GM21717 (cell line): ENCODE measurements around the gene BPTF.
A peak's percentile ranks its signal among the peaks of the same experiment; 100 is the strongest.
"Not testable (repeated sequence)": the region's sequence is repeated elsewhere in the genome, so short reads cannot be mapped to it uniquely, and the experiment has no call there.

Source experiments
- ATAC-seq: cut with Tn5 transposase; IDR thresholded peaks from one replicate; pipeline ENCODE4 v1.9.1; 2021; ENCODE audit warnings: mild to moderate bottlenecking, moderate library complexity; ENCODE audit not compliant: unreplicated experiment

BPTF gene

GRCh38 chr17:68004201-68004600 lies 178.9 kb downstream of the BPTF start:
- no peak for ATAC-seq

GRCh38 chr17:68006797-68007196 lies 181.5 kb downstream of the BPTF start:
- no peak for ATAC-seq

GRCh38 chr17:68011199-68011665 lies 185.9 kb downstream of the BPTF start:
- no peak for ATAC-seq

- ATAC-seq = no peak
Observed at GRCh38 chr17:68013385-68013784, 188.1 kb downstream of the BPTF start.

- no peak for ATAC-seq
Observed at GRCh38 chr17:68015081-68015723, 189.9 kb downstream of the BPTF start.

- no peak for ATAC-seq
Observed at GRCh38 chr17:68016838-68017237, 191.5 kb downstream of the BPTF start.

- ATAC-seq = not testable (repeated sequence)
Observed at GRCh38 chr17:68018493-68018892, 193.2 kb downstream of the BPTF start.

- ATAC-seq = no peak
Observed at GRCh38 chr17:68019336-68019674, 194.0 kb downstream of the BPTF start.

GRCh38 chr17:68019675-68020408 lies 194.5 kb downstream of the BPTF start:
- ATAC-seq = peak; percentile 90

- no peak for ATAC-seq
Observed at GRCh38 chr17:68020409-68020756, 195.1 kb downstream of the BPTF start.

GRCh38 chr17:68020791-68021190 lies 195.5 kb downstream of the BPTF start:
- ATAC-seq = not testable (repeated sequence)

- no peak for ATAC-seq
Observed at GRCh38 chr17:68021963-68022362, 196.7 kb downstream of the BPTF start.

- not testable (repeated sequence) for ATAC-seq
Observed at GRCh38 chr17:68022547-68022946, 197.2 kb downstream of the BPTF start.

GRCh38 chr17:68029512-68030215 lies 204.4 kb downstream of the BPTF start:
- no peak for ATAC-seq
